H1 (cell line): ENCODE measurements around the gene BRIP1. TPM values are rescaled to one million over a fixed set of nuclear protein-coding genes. Genes with fewer than 3 reads are reported as not detected.

Experiments used
- CTCF ChIA-PET: fragments of 300-600 bp; sonication (Branson Sonifier 250); formaldehyde crosslinking; loops from one replicate; lab custom pipeline; 2021; ENCODE audit not compliant: partially characterized antibody; lab: Charles Lee
- POLR2A ChIA-PET: fragments of 300-600 bp; sonication (Branson Sonifier 250); formaldehyde crosslinking; loops from one replicate; lab custom pipeline; 2021; ENCODE audit warnings: inconsistent platforms; ENCODE audit not compliant: partially characterized antibody; lab: Charles Lee
- DNase-seq, 2 experiments: peaks; one replicate each; pipeline versions ENCODE4 v3.0.0 to v3.0.0-alpha.2; 2010 to 2022; ENCODE audit warnings: low spot score in 2 of 2, low read depth in 1 of 2, mixed read lengths in 1 of 2
- FAIRE-seq: peaks from 2 replicates; lab custom pipeline; 2011; peaks lifted over from hg19 to GRCh38; lab: Jason Lieb, UNC
- H2AFZ ChIP-seq: 2 replicates; pipeline ENCODE4 v1.8.1; 2012; ENCODE audit warnings: low read length, inconsistent platforms
- H2AK5ac ChIP-seq: 2 replicates; pipeline ENCODE4 v1.6.1; 2013; ENCODE audit warnings: low read depth, low read length
- H2BK120ac ChIP-seq: replicated peaks from 2 replicates; pipeline ENCODE3; 2013; ENCODE audit warnings: low read depth, low read length, inconsistent platforms
- H2BK12ac ChIP-seq: 2 replicates; pipeline ENCODE4 v1.6.1; 2013; ENCODE audit warnings: low read depth, low read length
- H2BK15ac ChIP-seq: 2 replicates; pipeline ENCODE4 v1.6.1; 2013; ENCODE audit warnings: low read length
- H2BK20ac ChIP-seq: 2 replicates; pipeline ENCODE4 v1.6.1; 2013; ENCODE audit warnings: low read length
- H2BK5ac ChIP-seq: 2 replicates; pipeline ENCODE4 v1.6.1; 2013; ENCODE audit warnings: low read depth, low read length
- H3K14ac ChIP-seq: 2 replicates; pipeline ENCODE4 v1.6.1; 2013; ENCODE audit warnings: inconsistent platforms; ENCODE audit not compliant: insufficient read length
- H3K18ac ChIP-seq: 2 replicates; pipeline ENCODE4 v1.6.1; 2013; ENCODE audit warnings: low read length; ENCODE audit errors: extremely low read depth
- H3K23ac ChIP-seq: 2 replicates; pipeline ENCODE4 v1.6.1; 2013; ENCODE audit warnings: inconsistent platforms; ENCODE audit not compliant: insufficient read length
- H3K23me2 ChIP-seq: 2 replicates; pipeline ENCODE4 v1.6.1; 2013; ENCODE audit warnings: low read depth, low read length
- H3K27ac ChIP-seq: 2 replicates; pipeline ENCODE4 v1.6.1; 2011; ENCODE audit warnings: low read depth, low read length, inconsistent platforms
- H3K27me3 ChIP-seq, 4 experiments: replicated peaks in 1 of 4; 1 replicate in 1 of 4; 2 replicates in 3 of 4; pipeline versions ENCODE4 v1.6.1 to v1.8.1; 2011 to 2013; ENCODE audit warnings: low read length in 3 of 4, mild to moderate bottlenecking in 3 of 4, inconsistent platforms in 2 of 4, mixed read lengths in 2 of 4, moderate library complexity in 1 of 4; ENCODE audit not compliant: control insufficient read depth in 3 of 4, insufficient read depth in 3 of 4; ENCODE audit errors: extremely low read depth in 1 of 4
- H3K36me3 ChIP-seq, 4 experiments: 2 replicates each; pipeline versions ENCODE4 v1.6.1 to v1.8.1; 2011 to 2013; ENCODE audit warnings: mild to moderate bottlenecking in 4 of 4, low read length in 3 of 4, moderate library complexity in 2 of 4, control low read depth in 1 of 4, inconsistent platforms in 1 of 4; ENCODE audit not compliant: insufficient read depth in 4 of 4, control insufficient read depth in 2 of 4
- H3K4ac ChIP-seq: replicated peaks from 2 replicates; pipeline ENCODE3; 2013; ENCODE audit warnings: low read length, low read depth, mixed read lengths, inconsistent platforms; ENCODE audit not compliant: insufficient read length
- H3K4me1 ChIP-seq, 4 experiments: replicated peaks in 1 of 4; 1 replicate in 1 of 4; 2 replicates in 3 of 4; pipeline versions ENCODE4 v1.6.1 to v1.8.1; 2011 to 2013; ENCODE audit warnings: low read length in 3 of 4, inconsistent platforms in 2 of 4, mixed read lengths in 1 of 4; ENCODE audit not compliant: insufficient read depth in 4 of 4, control insufficient read depth in 3 of 4
- H3K4me2 ChIP-seq, 2 experiments: 2 replicates each; pipeline versions ENCODE4 v1.6.1 to v1.8.1; 2011 to 2013; ENCODE audit warnings: low read depth in 2 of 2, low read length in 2 of 2, control low read depth in 1 of 2, inconsistent platforms in 1 of 2, mild to moderate bottlenecking in 1 of 2; ENCODE audit not compliant: insufficient read depth in 1 of 2
- H3K4me3 ChIP-seq, 4 experiments: fragments of 200-600, 300-600 bp in 1 of 4; sonication (generic), shearing (Covaris generic), sonication (Bioruptor Twin) in 1 of 4; 2 replicates each; pipeline versions ENCODE4 v1.5.1 to v1.8.1; 2011 to 2016; ENCODE audit warnings: low read length in 4 of 4, low read depth in 3 of 4, control low read depth in 2 of 4, inconsistent platforms in 2 of 4, mild to moderate bottlenecking in 2 of 4, mixed read lengths in 1 of 4, moderate library complexity in 1 of 4; ENCODE audit not compliant: insufficient read depth in 2 of 4; ENCODE audit errors: extremely low read depth in 1 of 4
- H3K56ac ChIP-seq: replicated peaks from 2 replicates; pipeline ENCODE3; 2013; ENCODE audit warnings: low read depth, mild to moderate bottlenecking, mixed read lengths, low read length, inconsistent platforms; ENCODE audit not compliant: insufficient read length
- H3K79me1 ChIP-seq: 2 replicates; pipeline ENCODE4 v1.6.1; 2013; ENCODE audit warnings: low read depth, low read length, control low read depth
- H3K79me2 ChIP-seq, 2 experiments: 2 replicates each; pipeline versions ENCODE4 v1.6.1 to v1.8.1; 2012 to 2013; ENCODE audit warnings: low read length in 2 of 2, mild to moderate bottlenecking in 2 of 2, inconsistent platforms in 1 of 2; ENCODE audit not compliant: insufficient read depth in 2 of 2, control insufficient read depth in 1 of 2
- H3K9ac ChIP-seq, 4 experiments: replicated peaks in 1 of 4; 1 replicate in 1 of 4; 2 replicates in 3 of 4; pipeline versions ENCODE4 v1.6.1 to v1.8.1; 2011 to 2013; ENCODE audit warnings: low read depth in 3 of 4, low read length in 3 of 4, control low read depth in 2 of 4, mild to moderate bottlenecking in 2 of 4, moderate library complexity in 2 of 4, inconsistent platforms in 1 of 4; ENCODE audit errors: extremely low read depth in 1 of 4
- H3K9me3 ChIP-seq, 2 experiments: 2 replicates each; pipeline versions ENCODE4 v1.6.1 to v1.8.1; 2012 to 2013; ENCODE audit warnings: mild to moderate bottlenecking in 2 of 2, moderate library complexity in 2 of 2, control low read depth in 1 of 2, inconsistent platforms in 1 of 2, low read depth in 1 of 2, low read length in 1 of 2, mixed read lengths in 1 of 2; ENCODE audit not compliant: insufficient read depth in 2 of 2
- H4K20me1 ChIP-seq, 2 experiments: replicated peaks in 1 of 2; 2 replicates each; pipeline versions ENCODE3 to v1.8.1; 2011 to 2013; ENCODE audit warnings: inconsistent platforms in 2 of 2, low read length in 2 of 2, mild to moderate bottlenecking in 1 of 2; ENCODE audit not compliant: insufficient read depth in 2 of 2, control insufficient read depth in 1 of 2
- H4K5ac ChIP-seq: 2 replicates; pipeline ENCODE4 v1.6.1; 2013; ENCODE audit warnings: low read length, low read depth, mixed read lengths, inconsistent platforms; ENCODE audit not compliant: insufficient read length
- H4K8ac ChIP-seq: 2 replicates; pipeline ENCODE4 v1.8.0; 2013; ENCODE audit warnings: mild to moderate bottlenecking, moderate library complexity, low read length, inconsistent platforms; ENCODE audit not compliant: insufficient read depth; ENCODE audit errors: extremely low read depth
- H4K91ac ChIP-seq: replicated peaks from 2 replicates; pipeline ENCODE3; 2013; ENCODE audit warnings: low read length, mixed read lengths, inconsistent platforms; ENCODE audit not compliant: insufficient read length
- CBX8 ChIP-seq: fragments of 300-800, 300-1000 bp; sonication (generic); IDR thresholded peaks from 2 replicates; pipeline ENCODE4 v1.7.1; 2016; ENCODE audit warnings: low read depth, low read length, borderline replicate concordance
- POLR2A ChIP-seq, 2 experiments: IDR thresholded peaks; 1 replicate in 1 of 2; 2 replicates in 1 of 2; pipeline ENCODE4 v1.6.1; 2011; ENCODE audit warnings: low read depth in 2 of 2, low read length in 2 of 2, mild to moderate bottlenecking in 2 of 2; ENCODE audit errors: control extremely low read depth in 1 of 2
- POLR2AphosphoS5 ChIP-seq: IDR thresholded peaks from 2 replicates; pipeline ENCODE4 v1.6.1; 2011; ENCODE audit warnings: low read depth, low read length
- RFX5 ChIP-seq: IDR thresholded peaks from 2 replicates; pipeline ENCODE4 v1.6.1; 2011; ENCODE audit warnings: low read depth, low read length, improper control_type of control experiment, borderline replicate concordance
- SIN3A ChIP-seq, 2 experiments: IDR thresholded peaks in 1 of 2; conservative IDR thresholded peaks in 1 of 2; 2 replicates each; pipeline ENCODE4 v1.6.1; 2011 to 2012; ENCODE audit warnings: low read length in 2 of 2, improper control_type of control experiment in 1 of 2, low read depth in 1 of 2, mild to moderate bottlenecking in 1 of 2
- SIX5 ChIP-seq: IDR thresholded peaks from 2 replicates; pipeline ENCODE4 v1.6.1; 2011; ENCODE audit warnings: mild to moderate bottlenecking, low read depth, low read length
- WGBS, 2 experiments: shearing (Covaris generic) in 1 of 2; methylation state at CpG; one replicate each; pipeline versions ENCODE4 v1.1.6 to v1.1.7; 2013 to 2015; ENCODE audit warnings: low lambda C conversion rate in 2 of 2, mixed read lengths in 2 of 2, inconsistent platforms in 1 of 2, low coverage in 1 of 2, missing lambda C conversion rate in 1 of 2; ENCODE audit not compliant: insufficient replicate concordance in 2 of 2, insufficient coverage in 1 of 2, insufficient read length in 1 of 2; ENCODE audit errors: extremely low coverage in 1 of 2, missing lambda C conversion rate in 1 of 2; 5-methylcytosine and 5-hydroxymethylcytosine counted together
- polyA plus RNA-seq, 7 experiments: library from polyadenylated mRNA; depleted of rRNA in 3 of 7; stranded (reverse) in 5 of 7; unstranded in 2 of 7; fragments of >200 nt in 5 of 7; fragments of 200-250 nt in 2 of 7; gene quantifications; 1 replicate in 5 of 7; 2 replicates in 1 of 7; 4 replicates in 1 of 7; pipeline versions ENCODE4 v1.2.1 to v1.2.3, GENCODE V29; 2011 to 2013; ENCODE audit warnings: missing spikeins in 2 of 7, mixed read lengths in 2 of 7
- total RNA-seq: library from RNA; stranded (reverse); fragmentation: NEBNext Ultra II Directional; extraction: Animal tissue kit (Norgen Biotek cat#: 25700); gene quantifications from 2 replicates; pipeline ENCODE4 v1.2.1, GENCODE V29; 2021
- TF ChIP-seq, protein P1 (sequence below): IDR thresholded peaks from 2 replicates; pipeline ENCODE4 v1.6.1; 2012; ENCODE audit warnings: low read length, inconsistent platforms
- TF ChIP-seq, protein P2 (sequence below): IDR thresholded peaks from 2 replicates; pipeline ENCODE4 v1.6.1; 2011; ENCODE audit warnings: low read depth, mild to moderate bottlenecking, low read length; ENCODE audit not compliant: insufficient read depth

The BRIP1 gene
- total and polyA plus RNA-seq, 2 of the 8 experiments (the other 6 are each of a cell fraction or from before 2014, with no cell fraction given), result 5.8 to 19.2 TPM

DNA sequence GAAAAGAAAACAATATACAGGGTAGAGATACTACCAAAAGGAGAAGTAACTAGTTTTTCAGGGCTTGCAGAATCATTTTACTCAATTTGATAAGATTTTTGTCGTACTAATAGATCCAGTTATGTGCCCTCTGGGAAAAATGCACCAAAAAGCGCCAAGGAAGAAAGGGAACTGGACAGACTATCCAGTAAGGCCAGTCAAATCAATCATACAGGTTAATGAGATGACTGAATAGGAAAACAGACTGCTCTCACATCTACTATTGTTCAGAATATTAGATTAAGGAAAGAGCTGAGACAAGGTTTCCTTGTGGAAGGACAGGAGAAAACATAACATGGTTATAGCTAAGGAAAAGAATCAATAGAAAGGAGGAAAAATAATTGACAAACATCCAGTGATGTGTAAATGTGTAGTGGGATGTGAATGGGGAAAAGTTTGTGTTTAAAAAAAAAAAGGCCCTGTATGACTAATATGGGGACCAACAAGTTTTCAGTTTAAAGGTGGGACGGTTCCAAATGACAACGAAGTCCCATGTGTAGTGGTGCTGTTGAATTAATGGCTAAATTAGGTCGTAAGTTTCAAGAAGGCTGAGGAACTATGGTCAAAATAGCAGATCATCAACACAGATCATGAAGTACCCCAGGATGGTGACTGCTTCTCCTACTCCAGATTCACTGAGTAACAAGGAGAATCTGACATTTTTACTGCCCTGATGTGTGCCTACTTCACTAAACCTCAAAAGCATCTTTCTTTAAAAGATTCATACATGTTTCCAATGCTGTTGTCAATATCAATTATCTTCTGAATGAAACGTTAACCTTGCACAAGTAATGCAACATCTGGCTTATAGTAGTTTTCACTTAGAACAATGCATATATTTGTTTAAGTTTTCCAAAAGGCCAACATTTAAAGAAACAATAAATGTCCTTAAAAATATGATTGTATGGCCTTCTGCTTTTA lies 40.7 kb downstream of the BRIP1 start:
- 92% methylated on average over 6 of the region's 6 CpGs; no CpG with 5 or more reads in 1 of the 2 experiments for WGBS, 2 experiments
- Histone ChIP-seq H3K27ac (no peak overlapping the region), H3K4me1 (no peaks in the 10 kb centered on the region), H3K79me2 (0 out of 4 replicates have a peak, but pooled peaks cover 0 to 3% of the 10 kb centered on the region in 2 experiments), H2BK5ac (no peak overlapping the region), H3K36me3 (peaks cover 0 to 13% (median 5%) of the 10 kb centered on the region in 4 experiments; a peak in 4 of 8 replicates), H2BK12ac (no peak overlapping the region), H2AK5ac (no peak overlapping the region), H2BK20ac (no peak overlapping the region), H4K8ac (no peak overlapping the region), H3K4me3 (no peak overlapping the region), H3K56ac (no peak overlapping the region), H3K9ac (no peak overlapping the region), H3K4ac (no peak overlapping the region), H3K23ac (no peak overlapping the region), H2AFZ (no peak overlapping the region), H3K9me3 (0 out of 4 replicates have a peak, but pooled peaks cover 0 to under 1% of the 10 kb centered on the region in 2 experiments), H4K20me1 (no peaks in the 10 kb centered on the region), H4K5ac (no peak overlapping the region), H3K79me1 (no peaks in the 10 kb centered on the region), H3K23me2 (no peaks in the 10 kb centered on the region; the same call in 1 of the 2 replicates), H4K91ac (no peak overlapping the region), H3K14ac (no peak overlapping the region), H3K27me3 (no peaks in the 10 kb centered on the region), H3K18ac (no peak overlapping the region), H3K4me2 (no peak overlapping the region), H2BK120ac (no peak overlapping the region), H2BK15ac (no peak overlapping the region)
- ChIA-PET POLR2A (no interaction called here), CTCF (no interaction called here)
- DNase-seq (no peak), FAIRE-seq (no peak)
- TF ChIP-seq SIN3A (conservative IDR thresholded peaks at IDR 0.05 in 1 of 2, IDR thresholded peaks at IDR 0.05 in 1 of 2; ENCODE audit: low read depth in 1 of 2, low read length in 2 of 2) (no peak), POLR2A (IDR thresholded peaks at IDR 0.05; ENCODE audit: control extremely low read depth in 1 of 2, low read depth in 2 of 2, low read length in 2 of 2) (no peak), CBX8 (no peak), RFX5 (no peak), SIX5 (no peak), POLR2AphosphoS5 (no peak)
- TF ChIP-seq, protein P1, sequence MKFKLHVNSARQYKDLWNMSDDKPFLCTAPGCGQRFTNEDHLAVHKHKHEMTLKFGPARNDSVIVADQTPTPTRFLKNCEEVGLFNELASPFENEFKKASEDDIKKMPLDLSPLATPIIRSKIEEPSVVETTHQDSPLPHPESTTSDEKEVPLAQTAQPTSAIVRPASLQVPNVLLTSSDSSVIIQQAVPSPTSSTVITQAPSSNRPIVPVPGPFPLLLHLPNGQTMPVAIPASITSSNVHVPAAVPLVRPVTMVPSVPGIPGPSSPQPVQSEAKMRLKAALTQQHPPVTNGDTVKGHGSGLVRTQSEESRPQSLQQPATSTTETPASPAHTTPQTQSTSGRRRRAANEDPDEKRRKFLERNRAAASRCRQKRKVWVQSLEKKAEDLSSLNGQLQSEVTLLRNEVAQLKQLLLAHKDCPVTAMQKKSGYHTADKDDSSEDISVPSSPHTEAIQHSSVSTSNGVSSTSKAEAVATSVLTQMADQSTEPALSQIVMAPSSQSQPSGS, result no peak
- TF ChIP-seq, protein P2, sequence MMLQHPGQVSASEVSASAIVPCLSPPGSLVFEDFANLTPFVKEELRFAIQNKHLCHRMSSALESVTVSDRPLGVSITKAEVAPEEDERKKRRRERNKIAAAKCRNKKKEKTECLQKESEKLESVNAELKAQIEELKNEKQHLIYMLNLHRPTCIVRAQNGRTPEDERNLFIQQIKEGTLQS, result no peak
